HS-5 (cell line): Measurements from ENCODE around the gene GRAMD1B.

Experiments
- DNase-seq: peaks from one replicate; pipeline ENCODE4 v3.0.0-alpha.2; 2012; ENCODE audit warnings: low read depth

The GRAMD1B gene

DNA sequence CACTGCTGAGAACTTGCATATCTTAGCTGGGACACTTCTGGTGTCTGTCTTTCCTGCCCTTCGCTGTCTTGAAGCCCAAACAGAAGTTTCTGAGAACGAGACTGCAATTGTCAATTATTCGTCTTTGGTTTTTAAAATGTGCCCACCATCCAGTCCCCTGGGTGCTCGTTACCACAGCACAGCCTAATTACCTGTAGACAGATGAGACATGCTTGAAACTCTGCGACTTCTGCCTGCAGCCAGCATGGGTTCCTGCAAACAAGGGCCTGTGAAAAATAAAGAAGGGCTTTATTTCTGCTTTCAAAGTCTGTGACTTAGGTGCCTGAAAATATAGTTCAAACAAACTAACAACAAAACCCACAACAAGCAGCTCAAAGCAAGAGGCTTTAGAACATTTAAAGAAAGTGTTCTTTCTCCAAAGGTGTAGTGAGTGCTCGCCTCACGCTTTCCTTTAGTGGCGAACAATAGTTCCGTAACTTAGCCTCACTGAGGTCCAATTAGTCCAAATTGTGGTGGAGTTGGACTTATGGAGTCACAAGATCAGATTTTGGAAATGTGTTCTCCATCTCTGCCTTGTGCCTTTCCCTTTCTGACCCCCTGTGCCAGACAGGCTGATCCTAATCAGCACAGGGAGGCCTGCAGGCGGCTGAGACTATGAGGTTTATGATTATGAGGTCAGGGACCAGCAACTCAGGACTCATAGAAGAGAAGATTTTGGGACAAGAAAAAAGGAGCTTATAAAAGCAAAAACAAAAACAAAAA is 20.4 kb upstream of the GRAMD1B start:
- no peak for DNase-seq

DNA sequence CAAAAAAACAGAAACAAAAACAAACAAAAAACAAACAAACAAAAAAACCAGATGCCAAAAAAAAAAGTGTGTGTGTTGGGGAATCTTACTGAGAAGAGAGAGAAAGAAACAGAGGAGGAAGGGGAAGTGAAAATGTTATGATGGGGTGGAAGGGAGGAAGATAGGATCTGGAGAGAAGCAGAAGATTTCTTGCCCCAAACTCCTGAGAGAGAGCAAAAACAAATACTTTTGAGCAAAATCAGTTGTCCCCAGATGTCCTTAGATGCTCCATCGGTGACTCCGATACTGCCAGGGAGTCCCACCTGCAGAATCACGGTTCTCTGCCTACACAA is 19.9 kb upstream of the GRAMD1B start:
- DNase-seq = no peak

GRCh38 chr11:123413636-123414035 is 16.4 kb upstream of the GRAMD1B start:
- DNase-seq = no peak

DNA sequence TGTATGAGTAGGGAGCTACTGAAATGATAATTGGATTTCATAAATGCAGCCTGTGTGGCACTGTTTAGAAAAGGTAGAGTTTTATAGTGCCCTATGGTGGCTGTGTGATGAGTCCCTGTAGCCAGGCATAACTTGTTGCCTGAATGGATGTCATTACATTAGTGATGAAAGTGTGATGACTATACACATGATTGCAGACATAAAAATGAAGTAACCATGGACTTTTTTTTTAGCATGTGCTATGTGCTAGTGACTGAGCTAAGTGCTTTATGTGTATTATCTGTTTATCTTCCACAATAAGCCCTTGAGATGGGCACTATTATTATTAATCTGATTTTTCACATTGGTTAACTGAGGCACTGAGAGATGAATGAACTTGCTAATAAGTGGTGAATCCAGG is 13.5 kb upstream of the GRAMD1B start:
- no peak for DNase-seq

- DNase-seq = no peak
Observed at GRCh38 chr11:123418351-123419114, 11.5 kb upstream of the GRAMD1B start.

DNA sequence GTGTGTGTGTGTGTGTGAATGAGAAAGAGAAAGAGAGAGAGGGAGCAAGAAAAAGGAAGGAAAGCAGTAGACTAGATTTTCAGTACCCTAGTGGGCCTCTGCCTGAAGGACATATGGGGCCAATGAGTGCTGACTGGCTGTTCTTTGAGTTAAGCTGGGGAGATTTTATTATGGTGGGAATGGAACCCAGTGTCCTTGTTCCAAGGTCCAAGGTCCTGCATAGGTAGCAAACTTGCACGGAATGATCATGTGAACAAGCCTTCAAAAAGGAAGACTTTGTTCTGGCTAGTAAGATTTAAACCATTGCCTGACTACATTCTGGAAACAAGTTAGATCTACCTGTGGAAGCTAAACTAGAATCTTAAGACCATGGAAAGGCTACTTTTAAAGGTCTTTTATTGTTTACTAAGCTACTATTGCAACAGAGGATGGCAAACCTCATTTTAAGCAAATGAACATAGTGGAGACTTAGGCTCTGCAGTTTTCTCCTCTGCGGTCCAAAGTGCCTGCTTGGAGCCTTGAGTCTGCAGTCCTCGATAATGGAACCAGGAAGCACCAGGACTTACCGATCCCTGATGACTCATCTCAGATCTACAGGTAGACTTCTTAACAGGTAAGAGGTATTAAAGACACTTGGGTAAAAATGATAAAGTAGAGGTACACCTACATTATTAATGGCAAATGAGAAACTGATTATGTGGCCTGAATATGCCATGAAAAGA is 10.2 kb upstream of the GRAMD1B start:
- DNase-seq = no peak

DNA sequence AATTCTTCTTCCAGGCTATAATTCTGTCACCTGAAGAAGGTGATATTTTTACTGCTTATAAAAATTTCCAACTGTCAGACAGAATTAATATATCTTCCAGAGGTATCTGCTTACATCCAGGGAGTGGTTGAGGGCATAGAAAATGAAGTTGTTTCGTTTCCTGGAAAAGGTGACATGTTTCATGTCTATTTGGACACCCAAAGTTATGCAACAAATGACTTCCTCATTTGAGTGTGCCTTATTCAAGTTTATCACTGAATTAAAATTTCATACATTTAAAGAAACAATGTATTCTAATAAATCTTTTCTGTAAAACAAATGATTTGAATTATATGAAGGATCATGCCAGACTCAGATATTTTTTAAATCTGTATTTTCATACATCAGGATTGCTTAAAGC is 8.5 kb upstream of the GRAMD1B start:
- DNase-seq = no peak

GRCh38 chr11:123425367-123425766 is 4.7 kb upstream of the GRAMD1B start:
- DNase-seq = no peak

DNA sequence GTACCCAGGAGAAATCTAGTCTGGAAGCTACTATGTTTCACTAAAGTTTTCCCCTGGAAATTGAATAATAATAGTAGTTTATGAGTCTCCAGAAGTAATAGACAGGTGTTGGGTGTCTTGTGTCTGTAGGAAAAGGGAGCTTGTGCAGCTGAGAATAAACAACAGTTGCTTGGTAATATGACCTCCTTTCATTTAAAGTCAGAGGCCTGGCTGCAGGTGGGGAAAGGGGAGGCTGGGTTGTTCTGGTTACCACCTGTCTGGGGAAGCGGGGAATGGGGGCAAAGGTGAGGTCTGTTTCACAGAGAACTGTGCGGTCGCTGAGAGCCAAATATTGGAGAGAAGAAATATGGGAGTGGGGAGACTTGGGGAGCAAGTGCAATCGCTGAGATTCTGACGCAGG is 3.3 kb upstream of the GRAMD1B start:
- DNase-seq = no peak

- no peak for DNase-seq
Observed at GRCh38 chr11:123427405-123427804, 2.7 kb upstream of the GRAMD1B start.

- DNase-seq = no peak
Observed at GRCh38 chr11:123428116-123428715, 1.9 kb upstream of the GRAMD1B start.

DNA sequence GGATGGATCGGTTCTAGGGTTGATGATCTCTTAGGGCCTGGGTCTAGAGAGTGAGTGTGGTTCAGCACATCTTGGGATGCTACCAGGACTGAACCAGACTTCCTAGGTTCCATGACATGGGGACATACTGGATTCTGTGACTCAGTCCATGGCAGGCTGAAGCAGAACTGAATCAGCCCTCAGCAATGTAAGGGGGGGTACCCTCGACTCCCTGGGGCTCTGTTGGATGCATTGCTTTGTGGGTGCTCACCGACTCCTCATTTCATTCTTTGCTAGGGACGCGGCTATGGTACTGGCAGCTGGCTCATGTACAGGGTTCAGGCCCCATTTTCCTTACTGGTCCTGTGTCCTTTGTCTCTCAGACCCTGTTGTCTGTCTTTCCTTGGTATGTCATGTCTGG is 733 bp upstream of the GRAMD1B start:
- no peak for DNase-seq

DNA sequence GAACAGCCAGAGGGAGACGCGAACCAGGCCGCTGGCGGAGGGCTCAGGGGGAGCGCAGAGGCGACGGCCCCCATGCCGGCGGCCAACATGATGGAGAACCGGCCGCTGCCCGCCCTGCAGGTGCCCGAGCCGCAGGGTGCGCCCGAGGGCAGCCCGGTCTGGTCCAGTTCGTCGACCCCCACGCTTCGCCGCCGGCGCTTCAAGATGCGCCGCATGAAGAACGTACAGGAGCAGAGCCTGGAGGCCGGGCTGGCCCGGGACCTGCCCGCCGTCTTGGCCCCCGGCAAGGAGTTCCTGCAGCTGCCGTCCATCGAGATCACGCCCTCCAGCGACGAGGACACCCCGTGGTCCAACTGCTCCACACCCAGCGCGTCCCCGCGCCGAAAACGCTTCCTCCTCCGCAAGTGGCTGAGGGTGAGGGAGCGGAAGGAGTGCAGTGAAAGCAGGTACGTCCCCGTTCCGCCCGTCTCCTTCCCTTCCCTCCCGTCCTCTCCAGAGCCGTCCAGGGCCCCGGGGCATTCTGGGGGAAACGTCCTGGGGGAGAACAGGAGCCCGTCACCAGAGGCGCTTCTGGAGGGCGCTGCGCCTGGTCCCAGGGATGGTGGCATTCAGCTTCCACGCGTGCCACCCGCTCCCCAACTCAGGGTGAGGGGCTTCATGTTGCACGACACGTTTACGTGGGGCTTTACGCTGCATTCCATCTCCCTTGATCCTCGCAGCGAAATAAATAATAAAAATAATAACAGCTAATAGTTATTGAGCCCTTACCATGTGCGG is 840 bp downstream of the GRAMD1B start:
- no peak for DNase-seq

GRCh38 chr11:123431619-123432018 is 1.6 kb downstream of the GRAMD1B start:
- no peak for DNase-seq

- DNase-seq = no peak
Observed at GRCh38 chr11:123434262-123434661, 4.2 kb downstream of the GRAMD1B start.

GRCh38 chr11:123434911-123435310 is 4.8 kb downstream of the GRAMD1B start:
- no peak for DNase-seq

DNA sequence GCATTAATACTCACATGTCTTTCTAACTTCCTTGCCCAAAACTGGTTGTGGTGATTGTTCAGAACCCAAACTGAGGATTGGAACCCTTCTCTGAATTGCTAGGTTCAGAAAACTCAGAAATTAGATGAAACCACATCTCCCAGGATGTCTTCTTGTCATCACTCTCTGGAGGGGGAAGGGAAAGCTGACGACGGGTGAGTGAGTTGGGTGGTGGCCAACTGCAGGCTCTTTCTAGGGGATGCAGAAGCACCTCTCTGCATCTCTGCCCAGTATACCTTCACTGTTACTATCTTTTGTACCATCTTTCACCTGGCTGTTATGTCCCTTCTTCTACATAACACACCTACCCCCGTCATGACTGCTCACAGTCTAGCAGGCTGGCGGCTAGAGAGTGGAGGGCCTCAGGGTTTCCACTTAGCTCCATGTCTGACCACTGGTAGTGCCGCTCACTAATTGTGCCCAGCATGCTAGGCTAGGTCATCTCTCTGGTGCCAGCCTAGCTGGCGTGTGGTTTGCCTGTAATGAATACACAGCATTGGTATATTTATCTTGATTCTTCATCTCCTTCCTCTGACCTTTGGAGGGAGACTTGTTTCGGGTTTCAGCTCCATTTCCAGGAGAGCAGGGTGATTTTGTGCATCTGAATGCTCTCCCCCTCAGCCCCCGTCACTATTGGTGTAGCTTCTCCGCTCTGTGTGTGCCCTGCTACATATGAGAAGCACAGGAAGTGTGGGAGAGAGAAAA is 7.3 kb downstream of the GRAMD1B start:
- DNase-seq = no peak

GRCh38 chr11:123438131-123438627 is 8.1 kb downstream of the GRAMD1B start:
- no peak for DNase-seq

GRCh38 chr11:123439616-123440015 is 9.5 kb downstream of the GRAMD1B start:
- DNase-seq = no peak

DNA sequence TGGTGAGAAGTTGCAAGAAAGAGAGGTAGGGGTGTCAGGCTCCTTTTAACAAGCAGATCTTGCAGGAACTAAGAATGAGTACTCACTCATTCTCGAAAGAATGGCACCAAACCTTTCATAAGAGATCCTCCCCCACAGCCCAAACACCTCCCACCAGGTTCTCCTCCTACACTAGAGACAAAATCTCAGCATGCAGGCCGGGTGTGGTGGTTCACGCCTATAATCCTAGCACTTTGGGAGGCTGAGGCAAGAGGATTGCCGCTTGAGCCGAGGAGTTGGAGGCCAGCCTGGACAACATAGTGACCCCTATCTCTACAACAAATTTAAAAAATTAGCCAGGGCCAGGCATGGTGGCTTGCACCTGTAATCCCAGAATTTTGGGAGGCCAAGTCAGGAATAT is 11.1 kb downstream of the GRAMD1B start:
- no peak for DNase-seq
